GM12864 (cell line): Measurements from ENCODE around the gene NINJ2.
"Not testable (repeated sequence)": the region's sequence is repeated elsewhere in the genome, so short reads cannot be mapped to it uniquely, and the experiment has no call there.

Experiments
- DNase-seq: peaks from one replicate; pipeline ENCODE4 v3.0.0-alpha.2; 2011; ENCODE audit warnings: low read depth
- H3K4me3 ChIP-seq: 2 replicates; pipeline ENCODE4 v1.5.1; 2011; ENCODE audit warnings: mild to moderate bottlenecking, low read depth, low read length, control low read depth
- CTCF ChIP-seq: IDR thresholded peaks from 2 replicates; pipeline ENCODE4 v1.5.1; 2011; ENCODE audit warnings: low read depth, mild to moderate bottlenecking, moderate library complexity, low read length, control low read depth, inconsistent platforms; ENCODE audit errors: missing control alignments

The NINJ2 gene

GRCh38 chr12:663293-663871 lies at the start of gene NINJ2:
TSS of gene NINJ2 (minus strand) at chr12:663445. CDS start at chr12:663360, 85 bp downstream.
- TF ChIP-seq CTCF: peak; percentile 14
- H3K4me3 ChIP-seq: peak within 1 kb of the TSS; percentile 76
- no peak for DNase-seq

DNA sequence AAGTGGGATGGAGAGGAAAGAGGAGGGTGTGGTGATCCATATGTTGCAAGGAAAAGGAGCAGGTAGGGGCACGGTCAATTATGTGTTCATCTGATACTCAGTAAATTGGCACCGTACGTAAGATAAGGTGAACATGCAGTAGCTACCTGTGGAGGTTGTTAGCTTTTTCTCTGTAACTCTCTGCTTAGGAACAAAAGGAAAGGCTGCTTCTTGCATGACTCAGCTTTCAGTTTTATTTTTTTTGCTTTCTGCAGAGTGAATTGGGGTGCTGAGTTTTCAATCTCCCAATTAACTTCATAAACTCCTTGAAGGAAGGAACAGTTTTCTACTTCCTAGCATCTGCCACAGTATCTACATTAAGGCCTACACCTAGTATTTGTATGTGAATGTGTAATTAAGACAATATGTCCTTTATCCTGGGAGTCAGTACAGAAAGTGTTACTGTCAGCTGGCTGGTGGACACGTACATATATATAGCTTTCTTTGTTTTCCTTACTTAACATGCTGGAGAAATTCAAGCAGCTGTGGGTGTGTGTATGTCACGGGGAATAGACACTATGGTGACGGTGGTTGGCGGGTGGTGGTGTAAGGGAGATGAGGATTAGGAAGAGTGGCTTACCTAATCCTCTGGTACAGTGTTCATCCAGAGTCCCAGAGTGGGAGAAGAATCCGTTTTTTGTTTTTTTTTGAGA lies 49.1 kb upstream of the NINJ2 start:
- no peak overlapping the region for H3K4me3 ChIP-seq
- DNase-seq: no peak
- no peak for TF ChIP-seq CTCF

GRCh38 chr12:709455-710020 lies 46.3 kb upstream of the NINJ2 start:
- no peak overlapping the region for H3K4me3 ChIP-seq
- TF ChIP-seq CTCF: no peak
- DNase-seq: no peak

GRCh38 chr12:708084-708483 lies 44.8 kb upstream of the NINJ2 start:
- not testable (repeated sequence) for H3K4me3 ChIP-seq, DNase-seq

GRCh38 chr12:704516-705242 lies 41.4 kb upstream of the NINJ2 start:
- no peak overlapping the region for H3K4me3 ChIP-seq
- DNase-seq: no peak
- no peak for TF ChIP-seq CTCF

- TF ChIP-seq CTCF: no peak
- DNase-seq: no peak
- H3K4me3 ChIP-seq: no peak overlapping the region
These were observed 38.8 kb upstream of the NINJ2 start for GRCh38 chr12:701896-702539.

GRCh38 chr12:700016-700415 lies 36.8 kb upstream of the NINJ2 start:
- TF ChIP-seq CTCF: no peak
- DNase-seq: no peak
- no peak overlapping the region for H3K4me3 ChIP-seq

DNA sequence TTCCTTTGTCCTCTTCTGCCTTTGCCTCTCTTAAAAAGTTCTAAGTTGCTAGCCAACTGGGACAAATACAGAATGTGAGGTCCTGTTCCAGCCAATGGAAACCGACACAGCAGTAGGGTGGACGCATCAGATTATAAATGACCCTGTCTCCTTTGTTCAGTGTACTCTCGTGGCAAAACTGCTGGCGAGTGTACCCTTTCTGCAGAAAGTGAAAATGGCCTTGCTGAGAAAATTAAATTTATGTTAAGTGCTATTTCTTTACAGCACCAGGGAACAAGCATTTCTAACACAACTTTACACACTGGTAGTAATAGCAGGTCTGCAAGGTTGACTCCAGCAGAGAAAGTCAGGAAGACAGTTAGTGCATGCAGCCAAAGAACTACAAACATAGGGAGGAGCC lies 35.0 kb upstream of the NINJ2 start:
- not testable (repeated sequence) for DNase-seq

More for the DNA sequence above, 35.0 kb upstream of the NINJ2 start:
- not testable (repeated sequence) for H3K4me3 ChIP-seq
